Thoracic aorta (tissue), 2 donors: ENCODE data around the gene TARS3. TPM values are rescaled to one million over a fixed set of nuclear protein-coding genes. Genes with fewer than 3 reads are reported as not detected.
A peak's percentile ranks its signal among the peaks of the same experiment; 100 is the strongest.

Experiments
- ATAC-seq: fragments of 150-250 bp; one replicate; pipeline ENCODE4 v1.8.0; 2017; ENCODE audit warnings: low read depth; ENCODE audit not compliant: insufficient number of reproducible peaks, low FRiP score
- DNase-seq: peaks from one replicate; pipeline ENCODE4 v3.0.0-alpha.2; 2020; ENCODE audit warnings: low spot score
- H3K27ac ChIP-seq, 2 donors: fragments of 200-600 bp; sonication (generic); 1 replicate in 1 of 2; 2 replicates in 1 of 2; pipeline ENCODE4 v1.5.1; 2016; ENCODE audit warnings: mild to moderate bottlenecking in 2 of 2, moderate library complexity in 2 of 2
- H3K27me3 ChIP-seq: fragments of 200-600 bp; sonication (generic); replicated peaks from 2 replicates; pipeline ENCODE4 v1.6.0; 2016; ENCODE audit warnings: mild to moderate bottlenecking; ENCODE audit not compliant: insufficient read depth
- H3K36me3 ChIP-seq: fragments of 200-600 bp; sonication (generic); one replicate; pipeline ENCODE4 v1.5.1; 2016
- H3K4me1 ChIP-seq, 2 donors: fragments of 200-600 bp; sonication (generic); 1 replicate in 1 of 2; 2 replicates in 1 of 2; pipeline versions ENCODE4 v1.5.1 to v1.6.0; 2016; ENCODE audit warnings: low read depth in 2 of 2, mild to moderate bottlenecking in 1 of 2; ENCODE audit not compliant: control insufficient read depth in 1 of 2
- H3K4me3 ChIP-seq: fragments of 200-600 bp; sonication (generic); 2 replicates; pipeline ENCODE4 v1.5.1; 2016; ENCODE audit warnings: mild to moderate bottlenecking
- H3K9me3 ChIP-seq: fragments of 200-600 bp; sonication (generic); 2 replicates; pipeline ENCODE4 v1.5.1; 2016
- total RNA-seq, 2 donors: library from RNA; depleted of rRNA; stranded (reverse); fragments of >200 nt; gene quantifications; one replicate each; pipeline versions ENCODE4 v1.1.0 to v1.2.3, GENCODE V29; 2016
- TF ChIP-seq, protein P1 (sequence below): fragments of 200-600 bp; sonication (generic); IDR thresholded peaks from one replicate; pipeline ENCODE4 v1.5.1; 2019; ENCODE audit warnings: antibody characterized with exemption

TARS3 gene
- total RNA-seq, 2 donors from 2014 or later = 20.5 to 21.3 TPM

DNA sequence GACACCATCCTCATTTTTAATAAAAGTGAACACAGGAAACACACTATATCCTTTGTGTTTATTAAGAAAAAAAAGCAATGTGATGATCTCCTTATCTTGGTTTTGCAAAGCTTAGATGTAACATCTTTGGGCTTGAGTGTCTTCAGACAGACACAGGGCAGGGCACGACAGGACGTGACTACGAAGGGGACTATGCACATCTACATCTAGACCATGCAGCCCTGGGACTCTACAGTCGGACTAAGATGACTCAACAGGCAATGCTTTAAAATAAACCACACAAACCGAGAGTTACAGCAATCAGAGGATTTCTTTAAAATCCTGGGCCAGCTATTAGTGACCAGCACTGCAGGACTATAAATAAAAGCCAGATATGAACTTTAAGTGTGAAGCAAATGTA is 49.3 kb downstream of the TARS3 start:
- H3K4me1 ChIP-seq = peaks cover 0 to 9% of the 10 kb centered on the region in 2 donors
- H3K27me3 ChIP-seq = no peaks in the 10 kb centered on the region
- DNase-seq = no peak
- TF ChIP-seq, protein P1, sequence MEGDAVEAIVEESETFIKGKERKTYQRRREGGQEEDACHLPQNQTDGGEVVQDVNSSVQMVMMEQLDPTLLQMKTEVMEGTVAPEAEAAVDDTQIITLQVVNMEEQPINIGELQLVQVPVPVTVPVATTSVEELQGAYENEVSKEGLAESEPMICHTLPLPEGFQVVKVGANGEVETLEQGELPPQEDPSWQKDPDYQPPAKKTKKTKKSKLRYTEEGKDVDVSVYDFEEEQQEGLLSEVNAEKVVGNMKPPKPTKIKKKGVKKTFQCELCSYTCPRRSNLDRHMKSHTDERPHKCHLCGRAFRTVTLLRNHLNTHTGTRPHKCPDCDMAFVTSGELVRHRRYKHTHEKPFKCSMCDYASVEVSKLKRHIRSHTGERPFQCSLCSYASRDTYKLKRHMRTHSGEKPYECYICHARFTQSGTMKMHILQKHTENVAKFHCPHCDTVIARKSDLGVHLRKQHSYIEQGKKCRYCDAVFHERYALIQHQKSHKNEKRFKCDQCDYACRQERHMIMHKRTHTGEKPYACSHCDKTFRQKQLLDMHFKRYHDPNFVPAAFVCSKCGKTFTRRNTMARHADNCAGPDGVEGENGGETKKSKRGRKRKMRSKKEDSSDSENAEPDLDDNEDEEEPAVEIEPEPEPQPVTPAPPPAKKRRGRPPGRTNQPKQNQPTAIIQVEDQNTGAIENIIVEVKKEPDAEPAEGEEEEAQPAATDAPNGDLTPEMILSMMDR = no peak
- H3K4me3 ChIP-seq = no peak overlapping the region
- H3K9me3 ChIP-seq = no peaks in the 10 kb centered on the region
- H3K27ac ChIP-seq = no peak overlapping the region
- peaks cover 27% of the 10 kb centered on the region for H3K36me3 ChIP-seq
- ATAC-seq = no peak

DNA sequence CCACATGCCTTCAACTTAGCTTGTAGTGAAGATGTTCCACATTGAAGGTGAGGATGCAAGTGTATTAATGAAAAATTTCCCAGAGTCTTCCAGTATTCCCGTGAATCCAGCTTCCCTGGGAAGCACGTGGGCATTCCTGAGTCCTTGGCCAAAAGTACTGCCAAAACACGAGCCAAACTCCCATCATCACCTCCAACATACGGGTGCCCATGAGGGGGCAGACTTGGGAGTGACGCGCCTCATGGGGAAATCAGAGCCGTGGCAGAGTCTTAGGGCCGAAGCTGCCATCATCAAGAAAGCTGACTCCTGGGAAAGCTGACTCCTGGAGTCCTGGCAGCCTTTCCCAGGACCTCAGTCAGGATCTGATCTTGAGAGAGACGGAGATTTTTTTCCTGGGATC is 52.0 kb downstream of the TARS3 start:
- Histone ChIP-seq H3K4me1 (peaks cover 0 to 9% of the 10 kb centered on the region in 2 donors), H3K4me3 (no peak overlapping the region), H3K27ac (peak overlapping the region in 1 of 2 donors; percentile 35), H3K9me3 (no peaks in the 10 kb centered on the region), H3K36me3 (peaks cover 33% of the 10 kb centered on the region), H3K27me3 (no peaks in the 10 kb centered on the region)
- no peak for DNase-seq
- ATAC-seq = peak; percentile 58
- TF ChIP-seq, protein P1 = no peak

DNA sequence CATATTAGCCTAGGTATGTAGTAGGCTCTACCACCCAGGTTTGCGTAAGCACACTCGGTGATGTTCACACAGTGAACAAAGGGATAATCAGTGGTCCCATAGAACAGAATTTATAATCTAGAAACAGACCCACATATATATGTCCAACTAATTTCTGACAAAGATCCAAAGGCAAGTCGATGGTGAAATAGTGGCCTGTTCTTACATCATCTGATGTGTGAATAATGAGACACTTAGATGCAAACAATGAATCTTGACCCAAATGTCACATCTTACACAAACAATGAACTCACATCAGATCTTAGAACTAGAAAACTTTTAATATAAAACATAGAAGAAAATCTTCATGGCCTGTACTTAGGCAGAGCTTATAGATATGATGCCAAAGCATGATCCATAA is 54.5 kb downstream of the TARS3 start:
- Histone ChIP-seq H3K36me3 (peaks cover 27% of the 10 kb centered on the region), H3K4me1 (peaks cover 0 to 9% of the 10 kb centered on the region in 2 donors), H3K27me3 (no peaks in the 10 kb centered on the region), H3K27ac (no peak overlapping the region), H3K9me3 (no peaks in the 10 kb centered on the region), H3K4me3 (no peak overlapping the region)
- TF ChIP-seq, protein P1 = no peak
- DNase-seq (no peak), ATAC-seq (no peak)

DNA sequence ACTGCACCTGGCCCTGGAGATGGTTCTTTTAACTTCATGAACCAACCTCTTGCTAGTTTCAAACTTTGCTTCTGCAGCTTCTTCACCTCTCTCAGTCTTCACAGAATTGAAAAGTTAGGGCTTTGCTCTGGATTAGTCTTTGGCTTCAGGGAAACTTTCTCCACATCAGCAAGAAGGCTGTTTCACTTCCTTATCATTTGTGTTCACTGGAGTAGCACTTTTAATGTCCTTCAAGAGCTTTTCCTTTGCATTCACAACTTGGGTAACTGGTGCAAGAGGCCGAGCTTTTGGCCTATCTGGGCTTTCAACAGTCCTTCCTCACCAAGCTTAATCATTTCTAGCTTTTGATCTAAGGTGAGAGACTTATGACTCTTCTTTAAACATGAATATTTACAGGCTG is 56.4 kb downstream of the TARS3 start:
- peaks cover 15% of the 10 kb centered on the region for H3K36me3 ChIP-seq
- ATAC-seq (no peak), DNase-seq (no peak)

DNA sequence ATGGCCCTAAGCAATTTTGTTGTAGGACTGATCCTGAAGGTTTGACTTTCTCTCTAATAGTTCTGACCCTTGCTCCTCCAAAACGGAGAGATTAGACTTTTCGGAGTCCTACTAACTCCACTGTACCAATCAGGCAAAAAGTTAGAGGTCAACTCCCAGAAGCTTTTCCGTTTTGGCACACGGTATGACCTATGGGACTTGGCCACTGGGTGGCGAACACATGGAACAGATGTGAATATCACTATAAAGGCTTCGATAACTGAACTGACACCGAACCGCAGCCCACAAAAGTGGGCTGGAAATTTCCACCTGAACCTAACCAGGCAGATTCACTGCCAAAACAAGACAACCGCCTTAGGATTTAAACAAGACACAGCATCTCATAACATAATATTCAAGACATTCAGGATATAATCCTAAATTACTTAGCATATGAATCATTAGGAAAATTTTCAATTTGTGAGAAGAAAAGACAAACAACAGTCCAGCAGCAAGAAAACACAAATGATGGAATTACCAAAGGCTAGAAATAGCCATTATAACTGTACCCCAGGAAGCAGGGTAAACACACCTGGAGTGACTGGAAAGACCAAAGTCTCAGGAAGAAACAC is 59.9 kb downstream of the TARS3 start:
- Histone ChIP-seq H3K9me3 (no peaks in the 10 kb centered on the region), H3K4me3 (no peak overlapping the region), H3K27ac (no peak overlapping the region), H3K4me1 (no peaks in the 10 kb centered on the region), H3K36me3 (peaks cover 17% of the 10 kb centered on the region), H3K27me3 (no peaks in the 10 kb centered on the region)
- DNase-seq (no peak), ATAC-seq (no peak)
- TF ChIP-seq, protein P1 = no peak

More for the DNA sequence above, 56.4 kb downstream of the TARS3 start:
- no peaks in the 10 kb centered on the region for H3K27me3 ChIP-seq
- no peaks in the 10 kb centered on the region for H3K9me3 ChIP-seq
- no peak overlapping the region for H3K4me3 ChIP-seq
- TF ChIP-seq, protein P1 = no peak
- H3K27ac ChIP-seq = no peak overlapping the region
- peaks cover 0 to 8% of the 10 kb centered on the region in 2 donors for H3K4me1 ChIP-seq
